Activated B cell treated with CpG ODN at 0.5 μM for 24 hours (primary cell): ENCODE results near the gene C1QL3. TPM values are rescaled to one million over a fixed set of nuclear protein-coding genes. Genes with fewer than 3 reads are reported as not detected.

ENCODE experiments used
- ATAC-seq: fragments of 200-7000 bp; cut with Tn5 transposase; one replicate; pipeline ENCODE4 v1.10.0; 2021; ENCODE audit warnings: low read depth, mild to moderate bottlenecking, moderate library complexity
- CTCF ChIA-PET: fragments of 350-600 bp; sonication (Branson Sonifier 250); formaldehyde crosslinking; loops from one replicate; lab custom pipeline; 2021; ENCODE audit warnings: antibody characterized with exemption; lab: Charles Lee
- POLR2A ChIA-PET: fragments of 350-600 bp; sonication (Branson Sonifier 250); formaldehyde crosslinking; loops from one replicate; lab custom pipeline; 2021; ENCODE audit warnings: antibody characterized with exemption; lab: Charles Lee
- DNase-seq: peaks from one replicate; pipeline ENCODE4 v3.0.0; 2022
- H3K27ac Mint-ChIP-seq: one replicate; pipeline ENCODE4 v1.8.0; 2020; ENCODE audit warnings: mixed read lengths
- H3K27me3 Mint-ChIP-seq: one replicate; pipeline ENCODE4 v1.8.0; 2021; ENCODE audit warnings: mixed read lengths
- H3K36me3 Mint-ChIP-seq: one replicate; pipeline ENCODE4 v1.8.0; 2021; ENCODE audit warnings: low read depth, mixed read lengths
- H3K4me1 Mint-ChIP-seq: one replicate; pipeline ENCODE4 v1.8.0; 2021; ENCODE audit warnings: mixed read lengths
- H3K4me3 Mint-ChIP-seq: one replicate; pipeline ENCODE4 v1.8.0; 2020; ENCODE audit warnings: mild to moderate bottlenecking, mixed read lengths
- H3K9me3 Mint-ChIP-seq: one replicate; pipeline ENCODE4 v1.8.0; 2020; ENCODE audit warnings: mixed read lengths
- CTCF ChIP-seq: fragments of 200-600 bp; IDR thresholded peaks from one replicate; pipeline ENCODE4 v1.8.0; 2022; ENCODE audit warnings: antibody characterized with exemption, mild to moderate bottlenecking
- intact Hi-C: fragments of 100-400 bp; cut with micrococcal nuclease; formaldehyde crosslinking; loops from one replicate; pipeline ENCODE4 v1.15.1; 2024
- total RNA-seq: library from RNA; stranded (reverse); gene quantifications from 2 replicates; pipeline ENCODE4 v1.2.3, GENCODE V29; 2022

C1QL3 gene
- total RNA-seq: not detected in 2 replicates

- ChIA-PET POLR2A (no interaction called here), CTCF (no interaction called here)
- TF ChIP-seq CTCF: no peak
- peaks cover 14% of the 10 kb centered on the region for H3K4me1 Mint-ChIP-seq
- H3K4me3 Mint-ChIP-seq: peak within 1 kb of the TSS; percentile 82
- no peaks in the 10 kb centered on the region for H3K9me3 Mint-ChIP-seq
- no peak for DNase-seq
- H3K27me3 Mint-ChIP-seq: peaks cover 32% of the 10 kb centered on the region
- H3K27ac Mint-ChIP-seq: no peak within 1 kb of the TSS
- intact Hi-C loops: no loop called here
- ATAC-seq: peak; percentile 21
- H3K36me3 Mint-ChIP-seq: no peaks in the 10 kb centered on the region
These were observed at the start of gene C1QL3 for GRCh38 chr10:16521311-16522016. Gene C1QL3 (minus strand): TSS chr10:16521879. CDS start chr10:16521065, 814 bp downstream.

- H3K9me3 Mint-ChIP-seq: peaks cover 3% of the 10 kb centered on the region
- H3K36me3 Mint-ChIP-seq: no peaks in the 10 kb centered on the region
- DNase-seq: no peak
- peaks cover 4% of the 10 kb centered on the region for H3K27me3 Mint-ChIP-seq
- H3K27ac Mint-ChIP-seq: no peak overlapping the region
- ChIA-PET POLR2A (interaction anchor here (0.6 kb wide), 1 partner anchor 483 kb away, joined by 8 read pairs; no protein-coding TSS in a partner anchor), CTCF (no interaction called here)
- no peak overlapping the region for H3K4me3 Mint-ChIP-seq
- H3K4me1 Mint-ChIP-seq: peaks cover 5% of the 10 kb centered on the region
- no peak for TF ChIP-seq CTCF
- intact Hi-C loops: no loop called here
- ATAC-seq: peak; percentile 37
These were observed 49.1 kb upstream of the C1QL3 start for GRCh38 chr10:16570731-16571130.

GRCh38 chr10:16566202-16566805, 44.6 kb upstream of the C1QL3 start:
- H3K4me3 Mint-ChIP-seq: no peak overlapping the region
- ATAC-seq (no peak), DNase-seq (no peak)
- no peaks in the 10 kb centered on the region for H3K36me3 Mint-ChIP-seq
- intact Hi-C loops: no loop called here
- POLR2A ChIA-PET: no interaction called here
- TF ChIP-seq CTCF: no peak
- H3K9me3 Mint-ChIP-seq: no peaks in the 10 kb centered on the region
- H3K27ac Mint-ChIP-seq: no peak overlapping the region
- CTCF ChIA-PET: no interaction called here
- peaks cover 6% of the 10 kb centered on the region for H3K27me3 Mint-ChIP-seq
- H3K4me1 Mint-ChIP-seq: peaks cover 7% of the 10 kb centered on the region

GRCh38 chr10:16565604-16566003, 43.9 kb upstream of the C1QL3 start:
- ChIA-PET POLR2A (no interaction called here), CTCF (no interaction called here)
- H3K36me3 Mint-ChIP-seq: no peaks in the 10 kb centered on the region
- TF ChIP-seq CTCF: no peak
- peaks cover 7% of the 10 kb centered on the region for H3K27me3 Mint-ChIP-seq
- no peak overlapping the region for H3K27ac Mint-ChIP-seq
- no peak overlapping the region for H3K4me3 Mint-ChIP-seq
- ATAC-seq: no peak
- intact Hi-C loops: no loop called here
- no peaks in the 10 kb centered on the region for H3K9me3 Mint-ChIP-seq
- peaks cover 4% of the 10 kb centered on the region for H3K4me1 Mint-ChIP-seq
- no peak for DNase-seq

GRCh38 chr10:16562891-16563290, 41.2 kb upstream of the C1QL3 start:
- H3K27me3 Mint-ChIP-seq: peaks cover 21% of the 10 kb centered on the region
- peaks cover 2% of the 10 kb centered on the region for H3K4me1 Mint-ChIP-seq
- ATAC-seq (no peak), DNase-seq (no peak)
- no peaks in the 10 kb centered on the region for H3K9me3 Mint-ChIP-seq
- no peaks in the 10 kb centered on the region for H3K36me3 Mint-ChIP-seq
- ChIA-PET POLR2A (no interaction called here), CTCF (no interaction called here)
- intact Hi-C loops: no loop called here
- TF ChIP-seq CTCF: no peak
- no peak overlapping the region for H3K27ac Mint-ChIP-seq
- H3K4me3 Mint-ChIP-seq: no peak overlapping the region
